NCI-H82 treated with DMSO at 0.1 percent for 48 hours (cell line): ENCODE measurements around the gene CBX6.

Experiments used
- DNase-seq: peaks from one replicate; lab custom pipeline; 2025; ENCODE audit not compliant: unreplicated experiment; lab: John Stamatoyannopoulos, UW

CBX6 gene

GRCh38 chr22:38823076-38823475 is 48.9 kb downstream of the CBX6 start:
- no peak for DNase-seq

GRCh38 chr22:38820020-38820419 is 52.0 kb downstream of the CBX6 start:
- DNase-seq, result no peak

GRCh38 chr22:38819387-38819940 is 52.6 kb downstream of the CBX6 start:
- DNase-seq, result no peak

- DNase-seq, result no peak
Measured at GRCh38 chr22:38817196-38817595, 54.8 kb downstream of the CBX6 start.

- no peak for DNase-seq
Measured at GRCh38 chr22:38815842-38816241, 56.2 kb downstream of the CBX6 start.
